ENCODE measurements around the gene ST3GAL3. TPM values are rescaled to one million over a fixed set of nuclear protein-coding genes. Genes with fewer than 3 reads are reported as not detected.

The ST3GAL3 gene
- total and polyA plus RNA-seq, 2 donors (not counting 1 experiment from before 2014, with no cell fraction given): 13.7 to 16.3 TPM

DNA sequence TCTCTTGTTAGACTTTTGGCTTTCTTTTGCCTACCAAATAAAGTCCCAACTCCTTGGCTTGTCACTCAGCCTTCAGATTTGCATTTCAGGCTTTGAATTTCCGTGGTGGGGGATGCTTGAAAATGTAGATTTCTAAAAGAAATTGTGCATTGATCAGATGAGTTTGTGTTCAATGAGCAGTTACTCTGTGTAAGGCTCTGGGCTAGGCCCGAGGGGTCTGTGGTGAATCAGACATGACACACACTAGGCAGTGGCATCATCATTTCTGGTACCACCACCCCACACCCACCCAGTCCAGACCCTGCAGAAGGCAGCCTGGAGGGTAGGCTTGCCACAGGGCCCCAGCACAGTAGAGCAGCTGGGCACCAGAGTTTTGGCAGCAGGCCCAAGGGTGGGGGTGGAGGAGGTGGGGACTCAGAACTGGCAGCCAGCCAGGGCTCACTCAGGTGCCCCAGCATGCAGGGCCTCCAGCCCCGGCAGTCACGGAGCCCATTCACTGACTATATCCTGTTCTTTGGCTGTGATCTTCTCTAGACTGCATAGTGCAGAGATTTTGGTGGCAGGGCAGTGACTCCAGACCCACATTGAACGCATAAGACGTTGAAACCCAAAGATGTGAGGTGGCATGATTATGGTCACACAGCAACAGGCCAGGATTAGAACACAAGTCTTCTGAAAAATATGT lies 129.1 kb downstream of the ST3GAL3 start:
- peak in 1 of 2 donors; percentile 33 for DNase-seq (ENCODE audit: low read depth in 2 of 2)
- no peaks in the 10 kb centered on the region for H3K36me3 ChIP-seq (ENCODE audit: control insufficient read depth, insufficient read depth, low read length)
- no peaks in the 10 kb centered on the region for H3K79me2 ChIP-seq (ENCODE audit: control insufficient read depth, insufficient read depth, low read length)
- peaks cover 25% of the 10 kb centered on the region for H3K4me1 ChIP-seq (ENCODE audit: control insufficient read depth, extremely low read depth, insufficient read depth, low read length)
- no peak overlapping the region for H3K4me3 ChIP-seq (replicated peaks in 1 of 4; ENCODE audit: control extremely low read depth in 1 of 4, insufficient read depth in 1 of 4, low read depth in 3 of 4, low read length in 4 of 4)
- TF ChIP-seq, protein P1, sequence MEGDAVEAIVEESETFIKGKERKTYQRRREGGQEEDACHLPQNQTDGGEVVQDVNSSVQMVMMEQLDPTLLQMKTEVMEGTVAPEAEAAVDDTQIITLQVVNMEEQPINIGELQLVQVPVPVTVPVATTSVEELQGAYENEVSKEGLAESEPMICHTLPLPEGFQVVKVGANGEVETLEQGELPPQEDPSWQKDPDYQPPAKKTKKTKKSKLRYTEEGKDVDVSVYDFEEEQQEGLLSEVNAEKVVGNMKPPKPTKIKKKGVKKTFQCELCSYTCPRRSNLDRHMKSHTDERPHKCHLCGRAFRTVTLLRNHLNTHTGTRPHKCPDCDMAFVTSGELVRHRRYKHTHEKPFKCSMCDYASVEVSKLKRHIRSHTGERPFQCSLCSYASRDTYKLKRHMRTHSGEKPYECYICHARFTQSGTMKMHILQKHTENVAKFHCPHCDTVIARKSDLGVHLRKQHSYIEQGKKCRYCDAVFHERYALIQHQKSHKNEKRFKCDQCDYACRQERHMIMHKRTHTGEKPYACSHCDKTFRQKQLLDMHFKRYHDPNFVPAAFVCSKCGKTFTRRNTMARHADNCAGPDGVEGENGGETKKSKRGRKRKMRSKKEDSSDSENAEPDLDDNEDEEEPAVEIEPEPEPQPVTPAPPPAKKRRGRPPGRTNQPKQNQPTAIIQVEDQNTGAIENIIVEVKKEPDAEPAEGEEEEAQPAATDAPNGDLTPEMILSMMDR (conservative IDR thresholded peaks at IDR 0.05 in 1 of 2, IDR thresholded peaks at IDR 0.05 in 1 of 2; ENCODE audit: low read depth in 1 of 2, low read length in 2 of 2): no peak
- no peak for TF ChIP-seq EZH2 (IDR thresholded peaks at IDR 0.05; ENCODE audit: low read length, missing control alignments)
- H2AFZ ChIP-seq (ENCODE audit: low read length): no peak overlapping the region
- H3K9me3 ChIP-seq (ENCODE audit: control insufficient read depth, insufficient read depth, low read depth, low read length): no peaks in the 10 kb centered on the region
- H3K27ac ChIP-seq (ENCODE audit: insufficient read depth, low read length): no peak overlapping the region
- no peak overlapping the region for H3K4me2 ChIP-seq (ENCODE audit: extremely low read depth, insufficient read depth, low read length)
- H4K20me1 ChIP-seq (ENCODE audit: control insufficient read depth, extremely low read depth, insufficient read depth, low read length): no peaks in the 10 kb centered on the region
- no peaks in the 10 kb centered on the region for H3K27me3 ChIP-seq (ENCODE audit: control insufficient read depth, insufficient read depth, low read length)
- no peak overlapping the region for H3K9ac ChIP-seq (ENCODE audit: insufficient read depth, low read length)

DNA sequence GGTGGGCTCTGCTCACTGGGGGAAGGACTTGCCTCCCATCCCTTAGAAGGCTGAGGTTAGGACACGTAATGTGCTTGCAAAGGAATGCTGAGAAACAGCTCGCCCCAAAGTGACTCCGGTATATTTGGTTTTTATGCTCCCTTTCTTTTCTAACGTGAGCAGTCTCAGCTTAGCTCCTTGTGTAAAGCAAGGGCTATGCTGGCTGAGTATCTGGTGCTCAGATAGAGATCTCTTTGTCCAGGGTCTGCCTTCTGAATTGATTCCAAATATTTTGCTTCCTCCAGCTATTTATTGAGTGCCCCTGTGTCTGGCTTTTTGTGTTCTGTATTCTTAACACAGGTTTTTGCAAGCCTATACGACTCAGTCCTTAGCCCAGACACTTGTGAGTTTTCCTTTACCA lies 131.7 kb downstream of the ST3GAL3 start:
- no peak overlapping the region for H3K9ac ChIP-seq (ENCODE audit: insufficient read depth, low read length)
- TF ChIP-seq EZH2 (IDR thresholded peaks at IDR 0.05; ENCODE audit: low read length, missing control alignments): no peak
- TF ChIP-seq, protein P1 (conservative IDR thresholded peaks at IDR 0.05 in 1 of 2, IDR thresholded peaks at IDR 0.05 in 1 of 2; ENCODE audit: low read depth in 1 of 2, low read length in 2 of 2): no peak
- H4K20me1 ChIP-seq (ENCODE audit: control insufficient read depth, extremely low read depth, insufficient read depth, low read length): no peaks in the 10 kb centered on the region
- no peak for DNase-seq (ENCODE audit: low read depth in 2 of 2)
- peaks cover 21% of the 10 kb centered on the region for H3K4me1 ChIP-seq (ENCODE audit: control insufficient read depth, extremely low read depth, insufficient read depth, low read length)
- H3K27ac ChIP-seq (ENCODE audit: insufficient read depth, low read length): no peak overlapping the region
- no peaks in the 10 kb centered on the region for H3K79me2 ChIP-seq (ENCODE audit: control insufficient read depth, insufficient read depth, low read length)
- H3K9me3 ChIP-seq (ENCODE audit: control insufficient read depth, insufficient read depth, low read depth, low read length): no peaks in the 10 kb centered on the region
- H3K4me3 ChIP-seq (replicated peaks in 1 of 4; ENCODE audit: control extremely low read depth in 1 of 4, insufficient read depth in 1 of 4, low read depth in 3 of 4, low read length in 4 of 4): no peak overlapping the region
- H3K36me3 ChIP-seq (ENCODE audit: control insufficient read depth, insufficient read depth, low read length): no peaks in the 10 kb centered on the region
- no peak overlapping the region for H2AFZ ChIP-seq (ENCODE audit: low read length)
- no peak overlapping the region for H3K4me2 ChIP-seq (ENCODE audit: extremely low read depth, insufficient read depth, low read length)
- no peaks in the 10 kb centered on the region for H3K27me3 ChIP-seq (ENCODE audit: control insufficient read depth, insufficient read depth, low read length)

DNA sequence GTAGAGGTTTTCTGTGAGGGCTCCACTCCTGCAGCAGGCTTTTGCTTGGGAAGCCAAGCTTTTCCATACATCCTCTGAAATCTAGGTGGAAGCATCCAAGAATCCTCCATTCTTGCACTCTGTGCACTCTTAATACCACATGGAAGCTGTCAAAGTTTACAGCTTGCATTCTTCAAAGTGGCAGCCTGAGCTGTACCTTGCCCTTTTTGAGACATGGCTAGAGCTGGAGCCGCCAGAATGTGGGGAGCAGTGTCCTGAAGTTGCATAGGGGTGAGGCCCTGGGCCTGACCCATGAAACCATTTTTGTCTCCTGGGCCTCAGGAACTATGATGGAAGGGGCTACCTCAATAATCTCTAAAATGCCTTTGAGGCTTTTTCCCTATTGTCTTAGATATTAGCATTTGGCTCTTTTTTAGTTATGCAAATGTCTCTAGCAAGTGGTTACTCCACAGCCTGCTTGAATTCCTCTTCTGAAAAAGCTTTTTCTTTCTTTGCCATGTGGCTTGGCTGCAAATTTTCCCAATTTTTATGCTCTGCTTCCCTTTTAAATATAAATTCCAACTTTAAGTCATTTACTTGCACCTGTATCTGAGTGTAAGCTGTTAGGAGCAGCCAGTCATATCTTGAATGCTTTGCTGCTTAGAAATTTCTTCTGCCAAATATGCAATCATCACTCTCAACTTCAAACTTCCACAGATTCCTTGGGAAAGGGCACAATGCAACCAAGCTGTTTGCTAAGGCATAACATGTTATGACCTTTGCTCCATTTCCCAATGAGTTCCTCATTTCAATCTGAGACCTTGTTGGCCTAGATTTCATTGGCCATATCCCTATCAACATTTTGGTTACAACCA lies 134.2 kb downstream of the ST3GAL3 start:
- Histone ChIP-seq H3K27ac (ENCODE audit: insufficient read depth, low read length) (no peak overlapping the region), H3K79me2 (ENCODE audit: control insufficient read depth, insufficient read depth, low read length) (no peaks in the 10 kb centered on the region), H4K20me1 (ENCODE audit: control insufficient read depth, extremely low read depth, insufficient read depth, low read length) (no peaks in the 10 kb centered on the region), H2AFZ (ENCODE audit: low read length) (no peak overlapping the region), H3K4me3 (replicated peaks in 1 of 4; ENCODE audit: control extremely low read depth in 1 of 4, insufficient read depth in 1 of 4, low read depth in 3 of 4, low read length in 4 of 4) (no peak overlapping the region), H3K9ac (ENCODE audit: insufficient read depth, low read length) (no peak overlapping the region), H3K36me3 (ENCODE audit: control insufficient read depth, insufficient read depth, low read length) (no peaks in the 10 kb centered on the region), H3K4me1 (ENCODE audit: control insufficient read depth, extremely low read depth, insufficient read depth, low read length) (peaks cover under 1% of the 10 kb centered on the region), H3K27me3 (ENCODE audit: control insufficient read depth, insufficient read depth, low read length) (no peaks in the 10 kb centered on the region), H3K9me3 (ENCODE audit: control insufficient read depth, insufficient read depth, low read depth, low read length) (no peaks in the 10 kb centered on the region), H3K4me2 (ENCODE audit: extremely low read depth, insufficient read depth, low read length) (no peak overlapping the region)
- DNase-seq (ENCODE audit: low read depth in 2 of 2): peak in 1 of 2 donors; percentile 19
- TF ChIP-seq EZH2 (IDR thresholded peaks at IDR 0.05; ENCODE audit: low read length, missing control alignments): no peak
- TF ChIP-seq, protein P1 (conservative IDR thresholded peaks at IDR 0.05 in 1 of 2, IDR thresholded peaks at IDR 0.05 in 1 of 2; ENCODE audit: low read depth in 1 of 2, low read length in 2 of 2): no peak
